Mammary epithelial cell (primary cell): ENCODE results near the gene CTIF.

ENCODE experiments used
- CTCF ChIP-seq, 2 donors: IDR thresholded peaks in 1 of 2; conservative IDR thresholded peaks in 1 of 2; 2 replicates each; pipeline ENCODE4 v1.5.1; 2011 to 2012; ENCODE audit warnings: inconsistent platforms in 2 of 2, low read length in 2 of 2, mild to moderate bottlenecking in 2 of 2, control low read depth in 1 of 2, low read depth in 1 of 2; ENCODE audit not compliant: insufficient read depth in 1 of 2; ENCODE audit errors: extremely low read depth in 1 of 2
- EZH2 ChIP-seq: IDR thresholded peaks from 2 replicates; pipeline ENCODE4 v1.6.1; 2012; ENCODE audit warnings: low read length, inconsistent platforms, borderline replicate concordance

GRCh38 chr18:48721312-48721711, 182.5 kb downstream of the CTIF start:
- TF ChIP-seq CTCF (conservative IDR thresholded peaks at IDR 0.05 in 1 of 2, IDR thresholded peaks at IDR 0.05 in 1 of 2; ENCODE audit: extremely low read depth in 1 of 2, insufficient read depth in 1 of 2, low read depth in 1 of 2, low read length in 2 of 2) (no peak), EZH2 (no peak)
